Muscle layer of colon (tissue), 2 donors: ENCODE results near the gene KLK13.

Experiments
- H3K27ac ChIP-seq: one replicate; pipeline ENCODE4 v1.7.0; 2013; ENCODE audit warnings: low read depth, mild to moderate bottlenecking, low read length, moderate library complexity
- H3K27me3 ChIP-seq, 2 donors: one replicate each; pipeline ENCODE4 v1.7.0; 2013; ENCODE audit warnings: low read length in 2 of 2, mild to moderate bottlenecking in 2 of 2; ENCODE audit not compliant: insufficient read depth in 2 of 2, control insufficient read depth in 1 of 2
- H3K36me3 ChIP-seq: one replicate; pipeline ENCODE4 v1.7.0; 2013; ENCODE audit warnings: mild to moderate bottlenecking, low read length; ENCODE audit not compliant: insufficient read depth
- H3K4me1 ChIP-seq: one replicate; pipeline ENCODE4 v1.7.0; 2013; ENCODE audit warnings: mild to moderate bottlenecking, low read length; ENCODE audit not compliant: insufficient read depth
- H3K4me3 ChIP-seq, 2 donors: one replicate each; pipeline ENCODE4 v1.7.0; 2013; ENCODE audit warnings: low read length in 2 of 2, low read depth in 1 of 2, mild to moderate bottlenecking in 1 of 2, moderate library complexity in 1 of 2
- H3K9ac ChIP-seq: one replicate; pipeline ENCODE4 v1.7.0; 2013; ENCODE audit warnings: low read length
- H3K9me3 ChIP-seq: one replicate; pipeline ENCODE4 v1.7.0; 2013; ENCODE audit warnings: mild to moderate bottlenecking, low read length
- donor health status: abdominal sarcoma.
- donor health status: Adenocarcinoma of cecum.

The KLK13 gene

DNA sequence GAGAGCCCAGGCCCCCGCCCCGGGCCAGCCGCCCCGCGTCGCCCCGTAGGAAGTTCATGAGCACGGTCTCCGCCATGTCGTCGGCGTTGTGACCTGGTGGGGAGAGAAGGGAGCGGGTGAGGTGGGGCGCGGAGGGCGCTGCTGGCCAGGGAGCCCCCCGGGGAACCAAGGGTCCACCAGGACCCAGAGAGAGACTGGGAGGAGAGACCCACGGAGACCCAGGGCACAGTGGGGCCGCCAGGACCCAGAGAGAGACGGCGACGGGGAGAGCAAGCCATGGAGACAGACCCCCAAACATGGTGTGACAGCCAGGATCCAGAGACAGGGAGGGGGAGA lies 34.1 kb upstream of the KLK13 start:
- no peaks in the 10 kb centered on the region for H3K9me3 ChIP-seq
- peaks cover 6% of the 10 kb centered on the region for H3K4me1 ChIP-seq
- peak overlapping the region in 1 of 2 donors; percentile 41 for H3K4me3 ChIP-seq
- H3K9ac ChIP-seq, result no peak overlapping the region
- H3K36me3 ChIP-seq, result no peaks in the 10 kb centered on the region
- H3K27ac ChIP-seq, result no peak overlapping the region
- H3K27me3 ChIP-seq, result no peaks in the 10 kb centered on the region

DNA sequence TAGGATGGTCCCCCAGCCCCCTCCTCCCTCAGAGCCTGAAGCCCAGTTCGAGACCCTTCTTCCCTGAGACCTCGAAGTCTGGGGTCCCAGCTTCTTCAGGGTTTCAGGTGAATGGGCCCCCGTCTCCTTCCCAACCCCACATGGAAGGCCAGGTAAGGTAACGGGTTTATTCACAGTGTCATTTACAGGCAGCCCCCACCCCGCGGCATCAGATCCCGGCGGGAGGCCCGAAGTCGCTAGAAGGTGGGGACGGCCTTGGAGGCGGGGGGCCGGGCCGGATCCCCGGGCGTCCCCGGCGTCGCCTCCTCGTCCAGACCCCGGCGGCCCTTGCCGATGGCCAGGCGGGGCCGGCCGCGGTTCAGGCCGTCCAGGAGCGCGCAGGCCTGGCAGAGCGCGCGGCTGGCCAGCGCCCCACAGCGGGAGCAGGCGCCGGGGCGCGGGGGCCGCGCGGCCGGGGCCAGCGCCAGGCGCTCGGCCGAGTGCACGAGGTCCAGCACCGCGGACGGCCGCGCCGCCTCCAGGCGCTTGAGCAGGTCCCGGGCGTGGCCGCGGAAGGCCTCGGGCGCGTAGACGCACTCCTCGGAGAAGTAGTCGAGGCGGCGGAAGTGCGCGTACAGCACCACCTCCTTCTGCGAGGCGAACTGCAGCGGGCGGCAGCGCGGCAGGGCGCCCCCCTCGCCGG lies 33.6 kb upstream of the KLK13 start:
- no peaks in the 10 kb centered on the region for H3K27me3 ChIP-seq
- H3K36me3 ChIP-seq, result no peaks in the 10 kb centered on the region
- H3K4me3 ChIP-seq, result peak overlapping the region in 1 of 2 donors; percentile 41
- H3K9me3 ChIP-seq, result no peaks in the 10 kb centered on the region
- no peak overlapping the region for H3K27ac ChIP-seq
- peaks cover 6% of the 10 kb centered on the region for H3K4me1 ChIP-seq
- H3K9ac ChIP-seq, result no peak overlapping the region

DNA sequence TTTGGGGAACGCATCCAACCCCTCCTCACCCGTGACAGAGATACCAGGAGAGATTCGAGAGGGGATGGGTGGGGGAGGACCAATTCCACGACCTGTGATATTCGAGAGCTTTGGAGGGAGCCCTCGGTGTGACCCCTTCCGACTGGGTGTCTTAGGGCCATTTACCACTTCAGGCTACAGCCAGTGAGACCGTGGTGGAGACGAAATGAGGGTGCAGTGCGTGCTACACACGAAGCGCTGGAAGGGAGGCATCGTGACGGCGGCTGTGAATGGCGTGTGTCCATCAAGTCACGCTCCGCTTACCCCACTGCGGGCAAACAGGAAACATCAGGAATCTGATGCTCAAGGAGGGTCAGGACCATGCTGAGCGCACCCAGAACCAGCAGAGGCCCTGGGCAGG lies 32.9 kb upstream of the KLK13 start:
- Histone ChIP-seq H3K4me1 (peaks cover 6% of the 10 kb centered on the region), H3K9me3 (no peaks in the 10 kb centered on the region), H3K27me3 (no peaks in the 10 kb centered on the region), H3K4me3 (peak overlapping the region in 1 of 2 donors; percentile 27), H3K36me3 (no peaks in the 10 kb centered on the region), H3K27ac (no peak overlapping the region), H3K9ac (no peak overlapping the region)

DNA sequence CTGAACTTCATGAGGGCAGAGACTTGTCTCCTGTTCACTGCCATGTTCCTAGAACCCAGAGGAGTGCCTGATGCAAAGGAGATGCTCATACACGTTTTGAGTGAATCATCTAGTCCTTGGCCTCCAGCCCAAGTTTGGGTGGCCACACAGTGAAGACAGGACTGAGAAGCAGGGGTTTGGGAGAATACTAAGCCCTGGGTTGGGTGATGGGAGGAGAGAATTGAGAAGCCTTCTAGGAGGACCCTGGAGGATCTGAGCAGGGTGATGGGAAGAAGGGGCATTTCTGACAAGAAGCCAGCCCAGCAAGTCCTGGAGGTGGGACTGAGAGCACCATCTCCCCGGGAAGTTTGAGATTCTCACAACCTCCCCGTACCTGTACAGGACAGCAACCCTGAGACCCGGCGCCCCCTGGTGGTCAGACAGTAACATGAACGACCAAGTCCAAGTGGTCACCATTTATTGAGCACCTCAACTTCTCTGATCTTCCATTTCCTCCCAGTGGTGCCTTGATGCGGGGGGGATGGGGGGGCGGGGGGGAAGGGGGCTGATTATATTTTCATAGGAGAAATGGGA lies 32.4 kb upstream of the KLK13 start:
- peaks cover 6% of the 10 kb centered on the region for H3K4me1 ChIP-seq
- no peaks in the 10 kb centered on the region for H3K27me3 ChIP-seq
- no peaks in the 10 kb centered on the region for H3K9me3 ChIP-seq
- no peak overlapping the region for H3K4me3 ChIP-seq
- H3K9ac ChIP-seq, result no peak overlapping the region
- no peaks in the 10 kb centered on the region for H3K36me3 ChIP-seq
- no peak overlapping the region for H3K27ac ChIP-seq

DNA sequence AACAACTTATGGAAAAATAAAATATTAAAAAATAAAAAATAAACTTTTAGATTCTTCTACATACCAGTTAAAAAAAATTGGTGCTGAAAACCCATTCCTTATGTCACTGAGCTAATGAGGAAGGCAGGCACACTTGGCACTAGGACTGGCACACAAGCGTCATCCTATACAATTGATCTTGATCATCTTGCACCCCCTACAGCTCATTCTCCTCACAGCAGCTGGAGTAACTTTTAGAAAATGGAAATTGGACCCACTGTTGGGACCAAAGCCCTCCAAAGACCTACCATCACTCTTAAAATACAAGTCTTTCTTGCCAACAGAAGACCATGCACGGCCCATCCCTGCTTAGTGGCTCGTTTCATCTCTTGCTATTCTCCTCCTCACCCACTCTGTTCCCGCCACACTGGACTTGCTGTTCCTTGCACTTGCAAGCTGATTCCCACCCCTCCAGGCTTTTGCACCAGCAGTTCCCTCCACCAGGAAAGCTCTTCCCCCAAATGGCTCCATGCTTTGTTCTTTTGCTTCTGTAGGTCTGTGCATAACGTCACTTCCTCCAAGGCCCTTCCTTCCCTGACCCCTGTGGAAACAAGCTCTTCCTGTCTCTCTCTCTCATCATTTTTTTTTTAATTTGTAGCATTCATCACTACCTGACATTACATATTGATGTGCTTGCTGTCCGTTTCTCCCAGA lies 31.7 kb upstream of the KLK13 start:
- H3K27me3 ChIP-seq, result no peaks in the 10 kb centered on the region
- H3K27ac ChIP-seq, result no peak overlapping the region
- no peaks in the 10 kb centered on the region for H3K36me3 ChIP-seq
- no peaks in the 10 kb centered on the region for H3K9me3 ChIP-seq
- peaks cover 6% of the 10 kb centered on the region for H3K4me1 ChIP-seq
- H3K9ac ChIP-seq, result no peak overlapping the region
- no peak overlapping the region for H3K4me3 ChIP-seq

DNA sequence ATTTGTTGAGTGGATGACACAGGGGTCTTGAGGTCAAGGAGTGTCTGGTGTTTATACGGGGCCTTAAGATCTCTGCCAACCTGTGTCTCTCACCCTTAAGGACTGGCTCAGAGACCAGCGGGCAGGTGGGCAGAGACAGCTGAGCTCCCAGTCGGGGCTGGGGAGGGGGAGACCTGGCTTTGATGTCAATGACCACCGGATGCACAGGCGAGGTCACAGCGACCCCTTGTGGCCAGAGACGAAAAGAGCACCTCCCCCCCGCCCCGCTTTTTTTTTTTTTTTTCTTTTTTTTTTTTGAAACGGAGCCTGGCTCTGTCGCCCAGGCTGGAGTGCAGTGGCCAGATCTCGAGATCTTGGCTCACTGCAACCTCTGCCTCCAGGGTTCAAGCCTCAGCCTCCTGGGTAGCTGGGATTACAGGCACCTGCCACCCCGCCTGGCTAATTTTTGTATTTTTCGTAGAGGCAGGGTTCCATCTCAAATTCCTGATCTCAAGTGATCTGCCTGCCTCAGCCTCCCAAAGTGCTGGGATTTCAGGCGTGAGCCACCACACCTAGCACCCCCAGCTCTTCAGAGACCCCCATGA lies 29.9 kb upstream of the KLK13 start:
- H3K27me3 ChIP-seq, result no peaks in the 10 kb centered on the region
- no peak overlapping the region for H3K9ac ChIP-seq
- no peak overlapping the region for H3K27ac ChIP-seq
- H3K4me1 ChIP-seq, result peaks cover 6% of the 10 kb centered on the region
- no peaks in the 10 kb centered on the region for H3K9me3 ChIP-seq
- H3K36me3 ChIP-seq, result no peaks in the 10 kb centered on the region
- no peak overlapping the region for H3K4me3 ChIP-seq

DNA sequence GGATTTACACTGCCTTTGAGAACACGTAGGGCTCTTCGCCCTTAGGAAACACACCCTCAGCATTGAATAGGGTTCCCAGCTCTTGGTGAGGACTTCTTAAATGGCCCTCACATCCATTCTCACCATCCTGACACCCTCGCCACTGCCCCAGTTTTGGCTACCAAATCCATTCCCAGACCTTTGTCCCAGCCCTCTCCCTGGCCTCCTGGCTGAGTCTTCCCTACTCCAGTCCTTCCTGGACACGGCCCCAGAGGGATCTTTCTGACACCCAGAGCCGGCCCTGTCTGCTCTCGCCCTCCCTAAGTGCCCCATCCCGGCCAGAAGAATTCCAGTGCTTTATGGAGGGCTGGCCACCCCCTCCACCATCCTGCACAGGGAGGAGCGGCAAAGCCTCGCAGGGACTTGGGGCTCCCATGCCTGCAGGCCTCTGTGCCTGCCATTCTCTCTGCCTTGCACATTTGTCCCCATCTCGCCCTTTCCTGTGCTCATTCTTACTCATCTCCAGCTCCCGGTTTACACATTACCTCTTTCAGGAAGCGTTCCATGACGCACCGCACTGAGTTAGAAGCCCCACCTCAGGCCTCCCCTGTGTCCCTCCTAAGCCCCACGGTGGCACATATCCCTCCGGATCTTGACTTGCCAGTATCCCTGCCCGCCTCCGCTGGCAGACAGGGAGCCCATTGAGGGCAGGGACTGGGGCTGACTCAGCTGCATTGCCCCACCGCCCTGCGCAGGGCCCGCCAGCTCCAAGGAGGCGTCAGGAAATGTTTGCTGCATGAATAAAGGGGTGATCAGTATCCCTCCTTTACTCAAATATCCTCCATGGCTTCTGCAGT lies 28.8 kb upstream of the KLK13 start:
- H3K4me1 ChIP-seq, result no peaks in the 10 kb centered on the region
- H3K27me3 ChIP-seq, result no peaks in the 10 kb centered on the region
- no peak overlapping the region for H3K9ac ChIP-seq
- H3K4me3 ChIP-seq, result no peak overlapping the region
- H3K9me3 ChIP-seq, result no peaks in the 10 kb centered on the region
- H3K27ac ChIP-seq, result no peak overlapping the region
- no peaks in the 10 kb centered on the region for H3K36me3 ChIP-seq

DNA sequence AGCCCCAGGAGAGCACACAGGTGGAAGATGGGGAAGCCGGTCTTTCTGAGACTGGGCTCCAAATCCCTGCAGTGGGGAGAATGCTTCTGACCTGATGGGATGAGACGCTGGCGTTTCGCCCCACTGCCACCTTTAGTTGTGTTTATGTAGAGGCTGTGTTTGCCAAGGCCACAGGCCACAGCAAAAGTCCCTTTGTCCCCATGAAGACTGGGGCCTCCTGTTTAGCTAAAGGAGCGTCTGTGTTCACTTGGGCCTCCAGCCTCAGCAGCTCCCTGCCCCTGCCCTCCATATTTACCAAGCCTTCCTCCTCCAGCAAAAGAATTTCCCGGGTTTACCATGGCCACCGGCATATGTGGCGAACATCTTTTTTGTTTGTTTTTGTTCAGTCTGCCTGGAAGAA lies 28.2 kb upstream of the KLK13 start:
- Histone ChIP-seq H3K27ac (no peak overlapping the region), H3K36me3 (no peaks in the 10 kb centered on the region), H3K4me1 (no peaks in the 10 kb centered on the region), H3K4me3 (no peak overlapping the region), H3K9ac (no peak overlapping the region), H3K27me3 (no peaks in the 10 kb centered on the region), H3K9me3 (no peaks in the 10 kb centered on the region)

DNA sequence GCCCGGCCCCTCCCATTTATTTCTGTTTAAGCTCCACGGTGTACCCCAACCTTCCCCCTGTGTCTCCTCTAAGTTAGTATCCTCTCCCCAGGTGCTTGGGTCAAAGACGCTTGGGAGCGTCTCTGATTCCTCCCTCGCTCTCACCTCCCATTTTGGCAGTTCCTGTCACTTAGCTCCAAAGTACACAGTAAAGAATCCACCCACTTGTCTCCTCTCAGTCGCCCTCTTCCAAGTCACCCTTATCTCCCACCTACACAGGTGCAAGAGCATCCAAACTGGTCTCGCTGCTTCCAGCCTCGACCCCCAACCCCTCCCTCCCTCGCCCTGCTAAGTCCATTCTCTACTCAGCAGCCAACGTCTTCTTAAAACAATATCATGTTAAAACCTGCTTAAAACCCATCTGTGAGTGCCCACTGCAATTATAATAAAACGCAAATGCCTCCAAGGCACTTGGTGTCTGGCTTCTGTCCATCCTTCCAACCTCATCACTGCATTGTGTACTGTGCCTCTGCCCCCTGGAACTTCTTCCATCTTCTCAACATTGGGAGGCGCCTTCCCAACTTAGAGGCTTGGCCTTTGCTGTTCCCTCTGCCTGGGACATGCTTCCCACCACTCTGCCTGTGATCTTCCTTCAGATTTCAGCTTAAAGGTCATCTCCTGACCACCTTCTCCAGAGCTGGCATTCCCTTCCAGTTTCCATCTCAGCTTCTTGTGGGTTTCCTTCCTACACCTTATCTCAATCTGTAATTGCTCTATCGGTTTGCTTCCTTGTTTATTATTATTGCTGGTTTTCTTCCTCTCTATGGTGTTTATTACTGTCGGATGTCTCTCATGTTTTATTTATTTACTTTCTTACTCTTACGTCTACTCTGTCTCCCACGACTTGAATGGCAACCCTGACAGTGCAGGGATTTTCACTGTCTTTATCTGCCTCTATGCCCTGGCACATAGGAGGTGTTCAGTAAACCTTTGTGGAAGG lies 27.3 kb upstream of the KLK13 start:
- Histone ChIP-seq H3K9me3 (no peaks in the 10 kb centered on the region), H3K27ac (no peak overlapping the region), H3K4me3 (no peak overlapping the region), H3K4me1 (no peaks in the 10 kb centered on the region), H3K36me3 (no peaks in the 10 kb centered on the region), H3K27me3 (no peaks in the 10 kb centered on the region), H3K9ac (no peak overlapping the region)

DNA sequence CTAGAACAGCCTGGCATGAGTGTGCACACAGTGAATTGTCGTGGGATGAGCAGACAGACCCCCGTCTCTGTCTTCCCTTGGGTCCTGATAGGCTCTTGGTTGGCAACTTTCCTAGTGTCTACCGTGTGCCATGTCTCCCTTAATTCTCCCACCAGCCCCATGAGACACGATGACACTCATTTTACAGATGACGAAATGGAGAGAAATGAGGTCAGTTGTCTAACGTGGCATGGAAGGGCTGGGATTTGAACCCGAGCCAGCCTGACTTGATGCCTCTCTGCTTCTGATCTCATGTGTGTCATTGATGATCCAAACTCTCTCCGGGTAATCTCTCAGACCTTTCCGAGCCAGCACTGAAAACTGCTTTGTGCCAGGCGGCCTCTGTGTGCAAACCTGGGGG lies 26.2 kb upstream of the KLK13 start:
- no peak overlapping the region for H3K27ac ChIP-seq
- no peak overlapping the region for H3K9ac ChIP-seq
- H3K4me1 ChIP-seq, result no peaks in the 10 kb centered on the region
- no peak overlapping the region for H3K4me3 ChIP-seq
- no peaks in the 10 kb centered on the region for H3K27me3 ChIP-seq
- no peaks in the 10 kb centered on the region for H3K9me3 ChIP-seq
- H3K36me3 ChIP-seq, result no peaks in the 10 kb centered on the region
